SH-SY5Y (cell line): Measurements from ENCODE around the gene COPS9.

Experiments used
- GATA2 ChIP-seq: IDR thresholded peaks from 2 replicates; pipeline ENCODE4 v1.6.1; 2011; ENCODE audit warnings: mild to moderate bottlenecking, low read depth, low read length
- GATA3 ChIP-seq: IDR thresholded peaks from 2 replicates; pipeline ENCODE4 v1.6.1; 2011; ENCODE audit warnings: low read depth, mild to moderate bottlenecking, low read length, moderate library complexity

DNA sequence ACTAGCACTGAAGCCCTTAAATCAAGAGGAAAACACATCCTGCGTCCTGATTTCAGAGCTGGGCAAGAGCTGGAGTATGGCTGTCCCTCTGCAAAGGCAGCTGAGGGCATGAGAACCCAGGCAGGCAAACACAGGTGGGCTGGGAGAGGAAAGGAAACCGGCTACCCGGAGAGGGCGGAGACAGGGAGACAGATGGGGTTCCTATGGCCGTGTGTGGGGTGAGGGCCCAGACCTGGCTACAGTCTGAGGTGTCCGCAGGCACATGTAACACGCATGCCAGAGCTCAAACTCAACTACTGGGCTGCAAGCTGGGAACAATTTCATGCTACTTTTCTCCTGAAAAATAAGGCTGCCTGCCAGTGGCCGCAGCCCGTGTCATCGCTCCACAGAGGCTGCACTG, 2.7 kb downstream of the COPS9 start:
- TF ChIP-seq GATA2, result no peak
- no peak for TF ChIP-seq GATA3
